Large intestine (tissue), 3 donors: ENCODE results near the gene OLIG2. TPM values are rescaled to one million over a fixed set of nuclear protein-coding genes. Genes with fewer than 3 reads are reported as not detected.
A peak's percentile ranks its signal among the peaks of the same experiment; 100 is the strongest.

Source experiments
- DNase-seq, 2 donors: peaks; one replicate each; pipeline versions ENCODE4 v3.0.0 to v3.0.0-alpha.2; 2013
- H3K27ac ChIP-seq: one replicate; pipeline ENCODE4 v1.5.1; 2013; ENCODE audit warnings: low read length
- H3K27me3 ChIP-seq: 2 replicates; pipeline ENCODE4 v1.6.1; 2013; ENCODE audit warnings: low read length; ENCODE audit not compliant: control insufficient read depth, insufficient read depth
- H3K36me3 ChIP-seq: 2 replicates; pipeline ENCODE4 v1.6.1; 2013; ENCODE audit warnings: low read length; ENCODE audit not compliant: control insufficient read depth, insufficient read depth
- H3K4me1 ChIP-seq: one replicate; pipeline ENCODE4 v1.6.1; 2013; ENCODE audit warnings: low read length; ENCODE audit not compliant: control insufficient read depth, insufficient read depth
- H3K4me3 ChIP-seq: one replicate; pipeline ENCODE4 v1.5.1; 2013; ENCODE audit warnings: low read length
- H3K9me3 ChIP-seq: one replicate; pipeline ENCODE4 v1.6.1; 2013; ENCODE audit warnings: mild to moderate bottlenecking, low read depth, low read length, moderate library complexity; ENCODE audit not compliant: control insufficient read depth
- WGBS: methylation state at CpG from one replicate; pipeline ENCODE4 v1.1.5; 2013; ENCODE audit warnings: low lambda C conversion rate; ENCODE audit not compliant: insufficient coverage; 5-methylcytosine and 5-hydroxymethylcytosine counted together
- polyA plus RNA-seq: library from polyadenylated mRNA; unstranded; fragments of 120-200 nt; gene quantifications from one replicate; pipeline ENCODE4 v1.2.1, GENCODE V29; 2013

The OLIG2 gene
- polyA plus RNA-seq, 1 donor: not detected

GRCh38 chr21:33063907-33064622, 38.3 kb downstream of the OLIG2 start:
- no peak overlapping the region for H3K27ac ChIP-seq
- no peaks in the 10 kb centered on the region for H3K36me3 ChIP-seq
- H3K4me3 ChIP-seq: no peak overlapping the region
- H3K4me1 ChIP-seq: no peaks in the 10 kb centered on the region
- WGBS: 20% methylated on average over 1 of the region's 14 CpGs
- no peak for DNase-seq
- no peaks in the 10 kb centered on the region for H3K9me3 ChIP-seq
- H3K27me3 ChIP-seq: peaks cover 83% of the 10 kb centered on the region

- Histone ChIP-seq H3K4me3 (no peak overlapping the region), H3K27ac (no peak overlapping the region), H3K4me1 (no peaks in the 10 kb centered on the region), H3K36me3 (no peaks in the 10 kb centered on the region), H3K27me3 (peaks cover 84% of the 10 kb centered on the region), H3K9me3 (no peaks in the 10 kb centered on the region)
- WGBS: 34% methylated on average over 4 of the region's 18 CpGs
- DNase-seq: no peak
Measured at GRCh38 chr21:33064623-33065390, 39.1 kb downstream of the OLIG2 start.

GRCh38 chr21:33067043-33067442, 41.3 kb downstream of the OLIG2 start:
- Histone ChIP-seq H3K27ac (no peak overlapping the region), H3K36me3 (no peaks in the 10 kb centered on the region), H3K4me3 (no peak overlapping the region), H3K4me1 (peaks cover 5% of the 10 kb centered on the region), H3K9me3 (no peaks in the 10 kb centered on the region), H3K27me3 (peaks cover 85% of the 10 kb centered on the region)
- no peak for DNase-seq
- no CpG with 5 or more reads among the region's 7 CpGs for WGBS

- Histone ChIP-seq H3K27ac (no peak overlapping the region), H3K36me3 (no peaks in the 10 kb centered on the region), H3K9me3 (no peaks in the 10 kb centered on the region), H3K4me1 (peaks cover 5% of the 10 kb centered on the region), H3K27me3 (peaks cover 89% of the 10 kb centered on the region), H3K4me3 (no peak overlapping the region)
- DNase-seq: no peak
- no CpG with 5 or more reads among the region's 4 CpGs for WGBS
Measured at GRCh38 chr21:33067457-33067856, 41.7 kb downstream of the OLIG2 start.

GRCh38 chr21:33069243-33069642, 43.5 kb downstream of the OLIG2 start:
- 66% methylated on average over 4 of the region's 5 CpGs for WGBS
- Histone ChIP-seq H3K4me1 (peaks cover 5% of the 10 kb centered on the region), H3K27me3 (peaks cover 96% of the 10 kb centered on the region)

GRCh38 chr21:33069645-33069993, 43.9 kb downstream of the OLIG2 start:
- H3K4me3 ChIP-seq: no peak overlapping the region

More at GRCh38 chr21:33069243-33069642, 43.5 kb downstream of the OLIG2 start:
- no peak for DNase-seq
- Histone ChIP-seq H3K36me3 (no peaks in the 10 kb centered on the region), H3K4me3 (no peak overlapping the region), H3K9me3 (no peaks in the 10 kb centered on the region), H3K27ac (no peak overlapping the region)

GRCh38 chr21:33069994-33070743, 44.4 kb downstream of the OLIG2 start, which contains the start of gene OLIG1:
TSS of gene OLIG1 (plus strand) at chr21:33070141. CDS start at chr21:33070247, 106 bp downstream.
- H3K4me3 ChIP-seq: no peak within 1 kb of the TSS
- H3K27ac ChIP-seq: no peak within 1 kb of the TSS
- DNase-seq: peak in 1 of 2 donors; percentile 37

More at GRCh38 chr21:33069645-33069993, 43.9 kb downstream of the OLIG2 start:
- Histone ChIP-seq H3K4me1 (peaks cover 5% of the 10 kb centered on the region), H3K27ac (no peak overlapping the region), H3K36me3 (no peaks in the 10 kb centered on the region), H3K27me3 (peaks cover 96% of the 10 kb centered on the region), H3K9me3 (no peaks in the 10 kb centered on the region)
- DNase-seq: no peak
- WGBS: 20% methylated on average over 1 of the region's 11 CpGs

GRCh38 chr21:33070744-33070997, 44.9 kb downstream of the OLIG2 start:
- no peaks in the 10 kb centered on the region for H3K9me3 ChIP-seq
- WGBS: no CpG with 5 or more reads among the region's 44 CpGs
- H3K4me3 ChIP-seq: no peak overlapping the region
- no peak for DNase-seq
- H3K36me3 ChIP-seq: no peaks in the 10 kb centered on the region
- peaks cover 95% of the 10 kb centered on the region for H3K27me3 ChIP-seq
- H3K4me1 ChIP-seq: peaks cover 5% of the 10 kb centered on the region
- H3K27ac ChIP-seq: no peak overlapping the region

More at GRCh38 chr21:33069994-33070743, 44.4 kb downstream of the OLIG2 start, which contains the start of gene OLIG1:
- H3K4me1 ChIP-seq: peaks cover 5% of the 10 kb centered on the region
- no peaks in the 10 kb centered on the region for H3K36me3 ChIP-seq
- H3K9me3 ChIP-seq: no peaks in the 10 kb centered on the region
- no CpG with 5 or more reads among the region's 82 CpGs for WGBS
- peaks cover 96% of the 10 kb centered on the region for H3K27me3 ChIP-seq

- Histone ChIP-seq H3K4me1 (peaks cover 5% of the 10 kb centered on the region), H3K4me3 (no peak overlapping the region), H3K27ac (no peak overlapping the region), H3K36me3 (no peaks in the 10 kb centered on the region), H3K9me3 (no peaks in the 10 kb centered on the region), H3K27me3 (peaks cover 97% of the 10 kb centered on the region)
- DNase-seq: peak in 1 of 2 donors; percentile 31
- WGBS: no CpG with 5 or more reads among the region's 69 CpGs
Measured at GRCh38 chr21:33070998-33071769, 45.4 kb downstream of the OLIG2 start.
